WTC11 (cell line): ENCODE data around the gene KHDC3L.

Experiments used
- CTCF ChIP-seq: fragments of 200-600 bp; IDR thresholded peaks from 2 replicates; pipeline ENCODE4 v1.8.0; 2022; ENCODE audit warnings: antibody characterized with exemption
- ERG ChIP-seq: fragments of 250-450 bp; sonication (Bioruptor Pico); IDR thresholded peaks from 2 replicates; pipeline ENCODE4 v1.8.0; 2021; ENCODE audit warnings: mild to moderate bottlenecking
- JUN ChIP-seq: sonication (generic); formaldehyde crosslinking; IDR thresholded peaks from 2 replicates; pipeline ENCODE4 v1.8.0; 2023; ENCODE audit warnings: mild to moderate bottlenecking, missing genetic modification reagents
- MAX ChIP-seq: sonication (generic); formaldehyde crosslinking; IDR thresholded peaks from 2 replicates; pipeline ENCODE4 v1.8.0; 2022; ENCODE audit warnings: mild to moderate bottlenecking, missing genetic modification reagents
- USF2 ChIP-seq: sonication (generic); formaldehyde crosslinking; IDR thresholded peaks from 2 replicates; pipeline ENCODE4 v1.8.1; 2023; ENCODE audit warnings: mild to moderate bottlenecking, missing genetic modification reagents, moderate library complexity
- ZMAT4 ChIP-seq: fragments of 250-450 bp; sonication (Bioruptor Pico); IDR thresholded peaks from 2 replicates; pipeline ENCODE4 v1.9.0; 2021; ENCODE audit warnings: mild to moderate bottlenecking
- ZNF232 ChIP-seq: sonication (generic); formaldehyde crosslinking; IDR thresholded peaks from 2 replicates; pipeline ENCODE4 v1.8.0; 2022; ENCODE audit warnings: mild to moderate bottlenecking, missing genetic modification reagents
- ZSCAN18 ChIP-seq: fragments of 250-450 bp; sonication (Bioruptor Pico); IDR thresholded peaks from 2 replicates; pipeline ENCODE4 v2.1.2; 2022; ENCODE audit warnings: mild to moderate bottlenecking, moderate library complexity

- no peak for TF ChIP-seq CTCF
- no peak for TF ChIP-seq ERG
- TF ChIP-seq ZSCAN18 (CRISPR knock-in tag): no peak
- no peak for TF ChIP-seq JUN (CRISPR knock-in tag)
- TF ChIP-seq USF2 (CRISPR knock-in tag): no peak
- no peak for TF ChIP-seq MAX
- no peak for TF ChIP-seq ZMAT4 (CRISPR knock-in tag)
- no peak for TF ChIP-seq ZNF232
Observed at GRCh38 chr6:73363537-73363875, 1.0 kb downstream of the KHDC3L start.
